Measurements from ENCODE around the gene AKR1C8. TPM values are rescaled to one million over a fixed set of nuclear protein-coding genes. Genes with fewer than 3 reads are reported as not detected.
"Not testable (repeated sequence)": the region's sequence is repeated elsewhere in the genome, so short reads cannot be mapped to it uniquely, and the experiment has no call there.

The AKR1C8 gene
- polyA plus RNA-seq, 1 donor from 2014 or later: 0.54 TPM

DNA sequence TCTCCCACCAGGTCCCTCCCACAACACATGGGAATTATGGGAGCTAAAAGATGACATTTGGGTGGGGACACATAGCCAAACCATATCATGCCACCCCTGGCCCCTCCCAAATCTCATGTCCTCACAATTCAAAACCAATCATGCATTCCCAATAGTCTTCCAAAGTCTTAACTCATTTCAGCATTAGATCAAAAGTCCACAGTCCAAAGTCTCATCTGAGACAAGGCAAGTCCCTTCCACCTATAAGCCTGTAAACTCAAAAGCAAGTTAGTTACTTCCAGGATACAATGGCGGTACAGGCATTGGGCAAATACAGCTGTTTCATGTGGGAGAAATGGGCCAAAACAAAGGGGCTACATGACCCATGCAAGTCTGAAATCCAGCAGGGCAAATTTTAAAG is 24.8 kb upstream of the AKR1C8 start:
- H3K27me3 ChIP-seq (ENCODE audit: insufficient read depth, low read depth, low read length); H3K9me3 ChIP-seq (ENCODE audit: low read length); H3K36me3 ChIP-seq (ENCODE audit: insufficient read depth, low read length); H3F3A ChIP-seq (ENCODE audit: insufficient read depth, low read length, poor library complexity, severe bottlenecking); H3K4me3 ChIP-seq (ENCODE audit: low read length); H3K9me2 ChIP-seq (ENCODE audit: insufficient read depth, low read length); H4K20me1 ChIP-seq (ENCODE audit: insufficient read depth); H2AFZ ChIP-seq (ENCODE audit: low read depth, low read length); H3K4me2 ChIP-seq (ENCODE audit: low read length); H3K9ac ChIP-seq (ENCODE audit: low read length); H3K27ac ChIP-seq (ENCODE audit: low read length); H3K79me2 ChIP-seq (replicated peaks; ENCODE audit: insufficient read depth, low read length): not testable (repeated sequence)

DNA sequence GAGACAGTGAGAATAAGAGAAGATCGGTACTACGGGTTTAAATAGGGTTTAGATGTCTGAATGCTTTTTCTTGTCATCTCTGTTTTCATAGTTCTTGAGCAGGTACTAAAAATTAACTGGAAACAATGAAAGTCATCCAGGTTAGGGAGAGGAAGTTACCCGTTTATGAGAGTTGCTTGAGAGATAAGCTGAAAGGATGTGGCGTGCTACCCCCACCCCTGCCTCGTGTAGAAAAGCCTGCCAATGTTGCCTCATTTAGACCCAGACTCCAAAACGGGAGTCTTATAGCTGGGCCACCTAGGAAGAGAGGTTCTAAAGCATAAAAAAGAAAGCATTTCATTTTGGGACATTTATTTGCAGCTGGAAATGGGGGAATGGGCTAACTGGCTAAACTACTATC is 21.8 kb upstream of the AKR1C8 start:
- Histone ChIP-seq H3K27ac (ENCODE audit: low read length) (no peak overlapping the region), H4K20me1 (ENCODE audit: insufficient read depth) (no peaks in the 10 kb centered on the region), H3K4me3 (ENCODE audit: low read length) (no peak overlapping the region), H3F3A (ENCODE audit: insufficient read depth, low read length, poor library complexity, severe bottlenecking) (no peaks in the 10 kb centered on the region), H3K9me2 (ENCODE audit: insufficient read depth, low read length) (no peaks in the 10 kb centered on the region), H3K27me3 (ENCODE audit: insufficient read depth, low read depth, low read length) (no peaks in the 10 kb centered on the region), H3K36me3 (ENCODE audit: insufficient read depth, low read length) (no peaks in the 10 kb centered on the region), H3K79me2 (replicated peaks; ENCODE audit: insufficient read depth, low read length) (no peaks in the 10 kb centered on the region), H3K9me3 (ENCODE audit: low read length) (peaks cover 2% of the 10 kb centered on the region), H3K9ac (ENCODE audit: low read length) (no peak overlapping the region), H3K4me2 (ENCODE audit: low read length) (no peak overlapping the region), H2AFZ (ENCODE audit: low read depth, low read length) (no peak overlapping the region)
- no peak for TF ChIP-seq EP300 (conservative IDR thresholded peaks at IDR 0.05; ENCODE audit: poor library complexity, severe bottlenecking)
- TF ChIP-seq RAD21 (conservative IDR thresholded peaks at IDR 0.05): no peak
- TF ChIP-seq, protein P1, sequence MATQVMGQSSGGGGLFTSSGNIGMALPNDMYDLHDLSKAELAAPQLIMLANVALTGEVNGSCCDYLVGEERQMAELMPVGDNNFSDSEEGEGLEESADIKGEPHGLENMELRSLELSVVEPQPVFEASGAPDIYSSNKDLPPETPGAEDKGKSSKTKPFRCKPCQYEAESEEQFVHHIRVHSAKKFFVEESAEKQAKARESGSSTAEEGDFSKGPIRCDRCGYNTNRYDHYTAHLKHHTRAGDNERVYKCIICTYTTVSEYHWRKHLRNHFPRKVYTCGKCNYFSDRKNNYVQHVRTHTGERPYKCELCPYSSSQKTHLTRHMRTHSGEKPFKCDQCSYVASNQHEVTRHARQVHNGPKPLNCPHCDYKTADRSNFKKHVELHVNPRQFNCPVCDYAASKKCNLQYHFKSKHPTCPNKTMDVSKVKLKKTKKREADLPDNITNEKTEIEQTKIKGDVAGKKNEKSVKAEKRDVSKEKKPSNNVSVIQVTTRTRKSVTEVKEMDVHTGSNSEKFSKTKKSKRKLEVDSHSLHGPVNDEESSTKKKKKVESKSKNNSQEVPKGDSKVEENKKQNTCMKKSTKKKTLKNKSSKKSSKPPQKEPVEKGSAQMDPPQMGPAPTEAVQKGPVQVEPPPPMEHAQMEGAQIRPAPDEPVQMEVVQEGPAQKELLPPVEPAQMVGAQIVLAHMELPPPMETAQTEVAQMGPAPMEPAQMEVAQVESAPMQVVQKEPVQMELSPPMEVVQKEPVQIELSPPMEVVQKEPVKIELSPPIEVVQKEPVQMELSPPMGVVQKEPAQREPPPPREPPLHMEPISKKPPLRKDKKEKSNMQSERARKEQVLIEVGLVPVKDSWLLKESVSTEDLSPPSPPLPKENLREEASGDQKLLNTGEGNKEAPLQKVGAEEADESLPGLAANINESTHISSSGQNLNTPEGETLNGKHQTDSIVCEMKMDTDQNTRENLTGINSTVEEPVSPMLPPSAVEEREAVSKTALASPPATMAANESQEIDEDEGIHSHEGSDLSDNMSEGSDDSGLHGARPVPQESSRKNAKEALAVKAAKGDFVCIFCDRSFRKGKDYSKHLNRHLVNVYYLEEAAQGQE (IDR thresholded peaks at IDR 0.05; ENCODE audit: borderline replicate concordance): no peak
- TF ChIP-seq, protein P2, sequence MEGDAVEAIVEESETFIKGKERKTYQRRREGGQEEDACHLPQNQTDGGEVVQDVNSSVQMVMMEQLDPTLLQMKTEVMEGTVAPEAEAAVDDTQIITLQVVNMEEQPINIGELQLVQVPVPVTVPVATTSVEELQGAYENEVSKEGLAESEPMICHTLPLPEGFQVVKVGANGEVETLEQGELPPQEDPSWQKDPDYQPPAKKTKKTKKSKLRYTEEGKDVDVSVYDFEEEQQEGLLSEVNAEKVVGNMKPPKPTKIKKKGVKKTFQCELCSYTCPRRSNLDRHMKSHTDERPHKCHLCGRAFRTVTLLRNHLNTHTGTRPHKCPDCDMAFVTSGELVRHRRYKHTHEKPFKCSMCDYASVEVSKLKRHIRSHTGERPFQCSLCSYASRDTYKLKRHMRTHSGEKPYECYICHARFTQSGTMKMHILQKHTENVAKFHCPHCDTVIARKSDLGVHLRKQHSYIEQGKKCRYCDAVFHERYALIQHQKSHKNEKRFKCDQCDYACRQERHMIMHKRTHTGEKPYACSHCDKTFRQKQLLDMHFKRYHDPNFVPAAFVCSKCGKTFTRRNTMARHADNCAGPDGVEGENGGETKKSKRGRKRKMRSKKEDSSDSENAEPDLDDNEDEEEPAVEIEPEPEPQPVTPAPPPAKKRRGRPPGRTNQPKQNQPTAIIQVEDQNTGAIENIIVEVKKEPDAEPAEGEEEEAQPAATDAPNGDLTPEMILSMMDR (IDR thresholded peaks at IDR 0.05; ENCODE audit: poor library complexity, severe bottlenecking): no peak
- no peak for TF ChIP-seq SMC3 (conservative IDR thresholded peaks at IDR 0.05; ENCODE audit: poor library complexity)
- TF ChIP-seq POLR2AphosphoS5 (IDR thresholded peaks at IDR 0.05): no peak
- no peak for TF ChIP-seq MXI1 (conservative IDR thresholded peaks at IDR 0.05; ENCODE audit: poor library complexity, severe bottlenecking)

DNA sequence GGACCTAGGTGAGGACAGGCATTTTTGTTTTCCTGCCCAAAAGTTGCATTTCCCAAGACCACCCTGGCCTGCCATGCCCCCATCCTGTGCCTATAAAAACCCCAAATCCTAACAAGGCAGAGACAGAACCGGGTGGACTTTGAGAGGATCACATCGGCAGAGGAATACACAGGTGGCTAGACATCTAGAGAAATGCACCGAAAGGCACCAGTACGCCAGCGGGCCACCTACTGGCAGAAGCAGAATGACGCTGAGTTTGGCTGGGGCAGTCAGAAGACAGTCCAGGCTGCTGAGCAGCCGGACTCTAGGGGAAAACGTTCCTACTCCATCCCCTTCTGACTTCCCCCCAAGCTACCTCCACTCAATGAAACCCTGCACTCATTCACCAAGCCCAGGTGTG is 14.4 kb upstream of the AKR1C8 start:
- Histone ChIP-seq H3K4me2 (ENCODE audit: low read length) (no peak overlapping the region), H3F3A (ENCODE audit: insufficient read depth, low read length, poor library complexity, severe bottlenecking) (no peaks in the 10 kb centered on the region), H3K9me2 (ENCODE audit: insufficient read depth, low read length) (no peaks in the 10 kb centered on the region), H2AFZ (ENCODE audit: low read depth, low read length) (no peak overlapping the region), H3K27me3 (ENCODE audit: insufficient read depth, low read depth, low read length) (no peaks in the 10 kb centered on the region), H3K79me2 (replicated peaks; ENCODE audit: insufficient read depth, low read length) (no peaks in the 10 kb centered on the region), H3K36me3 (ENCODE audit: insufficient read depth, low read length) (no peaks in the 10 kb centered on the region), H4K20me1 (ENCODE audit: insufficient read depth) (no peaks in the 10 kb centered on the region), H3K4me3 (ENCODE audit: low read length) (no peak overlapping the region), H3K27ac (ENCODE audit: low read length) (no peak overlapping the region), H3K9ac (ENCODE audit: low read length) (no peak overlapping the region), H3K9me3 (ENCODE audit: low read length) (peaks cover 8% of the 10 kb centered on the region)
- TF ChIP-seq POLR2AphosphoS5 (IDR thresholded peaks at IDR 0.05) (no peak), MXI1 (conservative IDR thresholded peaks at IDR 0.05; ENCODE audit: poor library complexity, severe bottlenecking) (no peak), SMC3 (conservative IDR thresholded peaks at IDR 0.05; ENCODE audit: poor library complexity) (no peak), EZH2 (IDR thresholded peaks at IDR 0.05; ENCODE audit: borderline replicate concordance, insufficient read depth, low read length, poor library complexity, severe bottlenecking) (no peak), RAD21 (conservative IDR thresholded peaks at IDR 0.05) (no peak), EP300 (conservative IDR thresholded peaks at IDR 0.05; ENCODE audit: poor library complexity, severe bottlenecking) (no peak), TAF1 (IDR thresholded peaks at IDR 0.05; ENCODE audit: low read depth) (no peak)
- TF ChIP-seq, protein P2 (IDR thresholded peaks at IDR 0.05; ENCODE audit: poor library complexity, severe bottlenecking): no peak
- TF ChIP-seq, protein P1 (IDR thresholded peaks at IDR 0.05; ENCODE audit: borderline replicate concordance): no peak
